Neuronal stem cell (in vitro differentiated cells): ENCODE results near the gene PTPRO. TPM values are rescaled to one million over a fixed set of nuclear protein-coding genes. Genes with fewer than 3 reads are reported as not detected.
A peak's percentile ranks its signal among the peaks of the same experiment; 100 is the strongest.

Experiments used
- DNase-seq: peaks from one replicate; pipeline ENCODE4 v3.0.0-alpha.2; 2013; ENCODE audit warnings: low spot score
- H2AFZ ChIP-seq: one replicate; pipeline ENCODE4 v1.6.1; 2013; ENCODE audit warnings: mild to moderate bottlenecking, low read length, inconsistent platforms
- H2AK5ac ChIP-seq: 2 replicates; pipeline ENCODE4 v1.6.1; 2013; ENCODE audit warnings: low read depth, mild to moderate bottlenecking, inconsistent platforms, low read length, moderate library complexity, mixed read lengths
- H2BK120ac ChIP-seq: 2 replicates; pipeline ENCODE4 v1.6.1; 2013; ENCODE audit warnings: low read depth, mild to moderate bottlenecking, inconsistent platforms, low read length, moderate library complexity, mixed read lengths
- H2BK12ac ChIP-seq: one replicate; pipeline ENCODE4 v1.6.1; 2013; ENCODE audit warnings: low read length, inconsistent platforms
- H2BK15ac ChIP-seq: 2 replicates; pipeline ENCODE4 v1.6.1; 2013; ENCODE audit warnings: mild to moderate bottlenecking, low read length, inconsistent platforms, mixed read lengths
- H2BK5ac ChIP-seq: one replicate; pipeline ENCODE4 v1.6.1; 2013; ENCODE audit warnings: inconsistent platforms, mild to moderate bottlenecking, low read length, moderate library complexity
- H3K14ac ChIP-seq: one replicate; pipeline ENCODE4 v1.6.1; 2013; ENCODE audit warnings: low read length, inconsistent platforms
- H3K18ac ChIP-seq: 2 replicates; pipeline ENCODE4 v1.6.1; 2013; ENCODE audit warnings: low read length, inconsistent platforms
- H3K23ac ChIP-seq: 2 replicates; pipeline ENCODE4 v1.6.1; 2013; ENCODE audit warnings: low read depth, mild to moderate bottlenecking, mixed read lengths, low read length, inconsistent platforms; ENCODE audit not compliant: poor library complexity
- H3K27ac ChIP-seq: replicated peaks from 3 replicates; pipeline ENCODE4 v1.5.1; 2013; ENCODE audit warnings: low read length, inconsistent platforms
- H3K27me3 ChIP-seq, 3 experiments: 2 replicates each; pipeline ENCODE4 v1.6.1; 2013; ENCODE audit warnings: low read length in 3 of 3, mild to moderate bottlenecking in 2 of 3, inconsistent platforms in 1 of 3, low read depth in 1 of 3, mixed read lengths in 1 of 3, moderate library complexity in 1 of 3; ENCODE audit not compliant: control insufficient read depth in 3 of 3, insufficient read depth in 3 of 3
- H3K36me3 ChIP-seq, 2 donors: replicated peaks in 1 of 2; 2 replicates each; pipeline ENCODE4 v1.6.1; 2013; ENCODE audit warnings: low read length in 2 of 2; ENCODE audit not compliant: control insufficient read depth in 2 of 2, insufficient read depth in 2 of 2
- H3K4ac ChIP-seq: 2 replicates; pipeline ENCODE4 v1.6.1; 2013; ENCODE audit warnings: inconsistent platforms, mild to moderate bottlenecking, low read length, moderate library complexity
- H3K4me1 ChIP-seq, 2 donors: 1 replicate in 1 of 2; 2 replicates in 1 of 2; pipeline ENCODE4 v1.6.1; 2013; ENCODE audit warnings: low read length in 2 of 2, low read depth in 1 of 2; ENCODE audit not compliant: control insufficient read depth in 2 of 2, insufficient read depth in 1 of 2
- H3K4me2 ChIP-seq: one replicate; pipeline ENCODE4 v1.6.1; 2013; ENCODE audit warnings: mild to moderate bottlenecking, low read length, inconsistent platforms; ENCODE audit not compliant: insufficient read depth, poor library complexity, severe bottlenecking
- H3K4me3 ChIP-seq, 2 donors: 2 replicates each; pipeline ENCODE4 v1.5.1; 2013; ENCODE audit warnings: low read length in 2 of 2, mild to moderate bottlenecking in 2 of 2, inconsistent platforms in 1 of 2, moderate library complexity in 1 of 2
- H3K79me1 ChIP-seq: one replicate; pipeline ENCODE4 v1.6.1; 2013; ENCODE audit warnings: low read depth, mild to moderate bottlenecking, inconsistent platforms, low read length, moderate library complexity
- H3K9ac ChIP-seq: one replicate; pipeline ENCODE4 v1.6.1; 2013; ENCODE audit warnings: mild to moderate bottlenecking, low read depth, low read length, inconsistent platforms; ENCODE audit not compliant: poor library complexity
- H3K9me3 ChIP-seq, 2 donors: replicated peaks in 1 of 2; 2 replicates each; pipeline versions ENCODE3 to v1.6.1; 2013; ENCODE audit warnings: low read length in 2 of 2, mild to moderate bottlenecking in 2 of 2, inconsistent platforms in 1 of 2, low read depth in 1 of 2, mixed read lengths in 1 of 2, moderate library complexity in 1 of 2; ENCODE audit not compliant: control insufficient read depth in 2 of 2, insufficient read depth in 1 of 2
- H4K8ac ChIP-seq: one replicate; pipeline ENCODE4 v1.6.1; 2013; ENCODE audit warnings: low read depth, mild to moderate bottlenecking, inconsistent platforms, low read length, moderate library complexity
- H4K91ac ChIP-seq: one replicate; pipeline ENCODE4 v1.6.1; 2013; ENCODE audit warnings: low read length, low read depth, mild to moderate bottlenecking, inconsistent platforms; ENCODE audit not compliant: poor library complexity
- WGBS, 2 donors: extraction: QIAGEN DNeasy Blood & Tissue Kit; methylation state at CpG; one replicate each; pipeline ENCODE4 v1.1.7; 2013; ENCODE audit warnings: missing lambda C conversion rate in 2 of 2, mixed read lengths in 1 of 2; ENCODE audit not compliant: insufficient read length in 2 of 2, insufficient replicate concordance in 1 of 2; ENCODE audit errors: extremely low coverage in 2 of 2; 5-methylcytosine and 5-hydroxymethylcytosine counted together
- polyA plus RNA-seq, 2 experiments: library from polyadenylated mRNA; stranded (reverse); fragments of 200-250 nt; gene quantifications; one replicate each; pipeline ENCODE4 v1.2.3, GENCODE V29; 2013

PTPRO gene
- 3.8 TPM for polyA plus RNA-seq (2013, experiment 1 of 2)
- 3.5 TPM for polyA plus RNA-seq (2013, experiment 2 of 2)

- H3K14ac ChIP-seq = peak within 1 kb of the TSS; percentile 66
- no peak within 1 kb of the TSS for H3K4ac ChIP-seq
- H4K91ac ChIP-seq = peak within 1 kb of the TSS; percentile 69
- H3K79me1 ChIP-seq = no peaks in the 10 kb centered on the region
- H2BK15ac ChIP-seq = peak within 1 kb of the TSS; percentile 77
- no peaks in the 10 kb centered on the region for H3K36me3 ChIP-seq
- no peak within 1 kb of the TSS for H2BK120ac ChIP-seq
- H3K4me3 ChIP-seq = peak within 1 kb of the TSS; percentile 48 to 93
- H3K4me2 ChIP-seq = peak within 1 kb of the TSS; percentile 86
- H3K23ac ChIP-seq = peak within 1 kb of the TSS; percentile 23
- no peak within 1 kb of the TSS for H2BK12ac ChIP-seq
- H3K27ac ChIP-seq = peak within 1 kb of the TSS; percentile 18
- WGBS, 2 donors = no CpG with 5 or more reads among the region's 70 CpGs
- no peaks in the 10 kb centered on the region for H3K4me1 ChIP-seq
- DNase-seq = peak; percentile 59
- H2BK5ac ChIP-seq = no peak within 1 kb of the TSS
- H3K9me3 ChIP-seq = no peaks in the 10 kb centered on the region
- peaks cover 0 to 37% (median 0%) of the 10 kb centered on the region in 3 experiments for H3K27me3 ChIP-seq
- H3K9ac ChIP-seq = peak within 1 kb of the TSS; percentile 88
- H2AFZ ChIP-seq = peak within 1 kb of the TSS; percentile 99
- no peak within 1 kb of the TSS for H4K8ac ChIP-seq
- no peak within 1 kb of the TSS for H2AK5ac ChIP-seq
- peak within 1 kb of the TSS; percentile 97 for H3K18ac ChIP-seq
These were observed at the start of gene PTPRO for GRCh38 chr12:15322164-15323061. Gene PTPRO (plus strand): TSS chr12:15322508.

- Histone ChIP-seq H3K4ac (no peak overlapping the region), H3K14ac (no peak overlapping the region), H3K4me1 (peaks cover 0 to 1% of the 10 kb centered on the region in 2 donors), H3K79me1 (no peaks in the 10 kb centered on the region), H3K4me2 (no peak overlapping the region), H3K36me3 (no peaks in the 10 kb centered on the region), H2AK5ac (no peak overlapping the region), H3K27me3 (no peaks in the 10 kb centered on the region), H2BK15ac (no peak overlapping the region), H3K9me3 (no peaks in the 10 kb centered on the region), H3K4me3 (no peak overlapping the region), H2BK120ac (no peak overlapping the region), H3K18ac (no peak overlapping the region), H2BK12ac (no peak overlapping the region), H3K27ac (no peak overlapping the region), H2BK5ac (no peak overlapping the region), H3K23ac (no peak overlapping the region), H4K8ac (no peak overlapping the region), H4K91ac (no peak overlapping the region), H3K9ac (no peak overlapping the region), H2AFZ (no peak overlapping the region)
- WGBS, 2 donors = no CpG with 5 or more reads among the region's 3 CpGs
- DNase-seq = no peak
These were observed 48.4 kb upstream of the PTPRO start for GRCh38 chr12:15273896-15274295.

GRCh38 chr12:15274561-15274967 is 47.7 kb upstream of the PTPRO start:
- H3K18ac ChIP-seq = no peak overlapping the region
- H4K8ac ChIP-seq = no peak overlapping the region
- no peak overlapping the region for H2BK5ac ChIP-seq
- DNase-seq = no peak
- H2BK120ac ChIP-seq = no peak overlapping the region
- H3K79me1 ChIP-seq = no peaks in the 10 kb centered on the region
- H3K27me3 ChIP-seq = no peaks in the 10 kb centered on the region
- no peak overlapping the region for H4K91ac ChIP-seq
- no peaks in the 10 kb centered on the region for H3K9me3 ChIP-seq
- no peak overlapping the region for H3K14ac ChIP-seq
- H3K23ac ChIP-seq = no peak overlapping the region
- H3K36me3 ChIP-seq = no peaks in the 10 kb centered on the region
- H3K4me3 ChIP-seq = no peak overlapping the region
- H2AFZ ChIP-seq = no peak overlapping the region
- H2BK15ac ChIP-seq = no peak overlapping the region
- H3K27ac ChIP-seq = no peak overlapping the region
- H3K4me2 ChIP-seq = no peak overlapping the region
- H2AK5ac ChIP-seq = no peak overlapping the region
- no CpG with 5 or more reads among the region's 3 CpGs for WGBS, 2 donors
- peaks cover 0 to 1% of the 10 kb centered on the region in 2 donors for H3K4me1 ChIP-seq
- H3K9ac ChIP-seq = no peak overlapping the region
- H2BK12ac ChIP-seq = no peak overlapping the region
- H3K4ac ChIP-seq = no peak overlapping the region

GRCh38 chr12:15276088-15276698 is 46.1 kb upstream of the PTPRO start:
- peak; percentile 56 for DNase-seq

More at GRCh38 chr12:15276088-15276698, 46.1 kb upstream of the PTPRO start:
- Histone ChIP-seq H3K4ac (no peak overlapping the region), H3K4me3 (no peak overlapping the region), H3K4me2 (no peak overlapping the region), H2BK120ac (no peak overlapping the region), H3K9ac (no peak overlapping the region), H4K8ac (no peak overlapping the region), H4K91ac (no peak overlapping the region), H3K36me3 (no peaks in the 10 kb centered on the region), H3K23ac (no peak overlapping the region), H3K18ac (no peak overlapping the region), H3K9me3 (no peaks in the 10 kb centered on the region), H2AK5ac (no peak overlapping the region), H2BK15ac (no peak overlapping the region), H3K14ac (no peak overlapping the region), H2AFZ (peak overlapping the region; percentile 3), H3K79me1 (no peaks in the 10 kb centered on the region), H3K4me1 (peaks cover 0 to 1% of the 10 kb centered on the region in 2 donors), H3K27ac (no peak overlapping the region), H3K27me3 (no peaks in the 10 kb centered on the region), H2BK12ac (no peak overlapping the region), H2BK5ac (no peak overlapping the region)
- no CpG with 5 or more reads among the region's 8 CpGs for WGBS, 2 donors
